GM12878 (cell line): ENCODE measurements around the gene AGPAT2. TPM values are rescaled to one million over a fixed set of nuclear protein-coding genes. Genes with fewer than 3 reads are reported as not detected.

Experiments
- ATAC-seq: fragments of 200-7000 bp; cut with Tn5 transposase; 3 replicates; pipeline ENCODE4 v1.9.1; 2020; ENCODE audit warnings: mild to moderate bottlenecking, moderate library complexity
- BruUV-seq: library from RNA; stranded (reverse); fragments of 400-500 nt; replicated peaks from 2 replicates; lab custom pipeline; 2021; lab: Mats Ljungman, UMichigan
- CTCF ChIA-PET: fragments of 300-600 bp; sonication (Branson Sonifier 250); formaldehyde crosslinking; extraction: SDS; loops from one replicate; lab custom pipeline; 2021; ENCODE audit warnings: inconsistent platforms; lab: Yijun Ruan, JAX
- POLR2A ChIA-PET: fragments of 350-600 bp; formaldehyde crosslinking; extraction: SDS; loops from one replicate; lab custom pipeline; 2021; ENCODE audit warnings: inconsistent platforms; lab: Charles Lee
- RAD21 ChIA-PET: fragments of 300-600 bp; sonication (Branson Sonifier 250); formaldehyde crosslinking; loops from one replicate; lab custom pipeline; 2023; ENCODE audit warnings: antibody characterized with exemption; ENCODE audit not compliant: unreplicated experiment; lab: Charles Lee
- SMC1A ChIA-PET: fragments of 300-600 bp; sonication (Branson Sonifier 250); formaldehyde crosslinking; loops from one replicate; lab custom pipeline; 2023; ENCODE audit not compliant: unreplicated experiment, uncharacterized antibody; lab: Charles Lee
- DNase-seq: peaks from one replicate; pipeline ENCODE4 v3.0.0-alpha.2; 2011; ENCODE audit warnings: low read depth, low spot score
- FAIRE-seq: peaks from 3 replicates; lab custom pipeline; 2011; peaks lifted over from hg19 to GRCh38; lab: Jason Lieb, UNC
- H2AFZ ChIP-seq: 2 replicates; pipeline ENCODE4 v1.6.0; 2011; ENCODE audit warnings: low read depth, low read length, control low read depth; ENCODE audit not compliant: control insufficient read depth
- H3K27ac ChIP-seq: 2 replicates; pipeline ENCODE4 v1.5.1; 2011; ENCODE audit warnings: control low read depth; ENCODE audit not compliant: control insufficient read depth, insufficient read depth
- H3K27me3 ChIP-seq, 2 experiments: replicated peaks in 1 of 2; 2 replicates each; pipeline versions ENCODE4 v1.6.0 to v1.6.1; 2011; ENCODE audit warnings: low read length in 1 of 2; ENCODE audit not compliant: control insufficient read depth in 2 of 2, insufficient read depth in 2 of 2
- H3K36me3 ChIP-seq, 2 experiments: 2 replicates each; pipeline ENCODE4 v1.5.1; 2011; ENCODE audit warnings: low read length in 1 of 2; ENCODE audit not compliant: control insufficient read depth in 2 of 2, insufficient read depth in 2 of 2
- H3K4me1 ChIP-seq: 2 replicates; pipeline ENCODE4 v1.6.1; 2011; ENCODE audit warnings: mild to moderate bottlenecking, low read length, moderate library complexity, mixed read lengths; ENCODE audit not compliant: control insufficient read depth, insufficient read depth
- H3K4me2 ChIP-seq: 2 replicates; pipeline ENCODE4 v1.6.0; 2011; ENCODE audit warnings: control low read depth; ENCODE audit not compliant: control insufficient read depth, insufficient read depth
- H3K4me3 ChIP-seq: fragments of 200-600 bp; sonication (generic); 2 replicates; pipeline ENCODE4 v1.5.1; 2016
- H3K79me2 ChIP-seq: 2 replicates; pipeline ENCODE4 v1.6.0; 2011; ENCODE audit warnings: low read length; ENCODE audit not compliant: control insufficient read depth, insufficient read depth
- H3K9ac ChIP-seq: 2 replicates; pipeline ENCODE4 v1.8.0; 2011; ENCODE audit warnings: low read length, control low read depth, mixed read lengths; ENCODE audit not compliant: control insufficient read depth, insufficient read depth
- H3K9me3 ChIP-seq: replicated peaks from 3 replicates; pipeline ENCODE4 v1.5.1; 2011; ENCODE audit warnings: mild to moderate bottlenecking, low read length; ENCODE audit not compliant: control insufficient read depth, insufficient read depth
- H4K20me1 ChIP-seq: 2 replicates; pipeline ENCODE4 v1.6.0; 2011; ENCODE audit not compliant: control insufficient read depth, insufficient read depth
- EGR1 ChIP-seq, 2 experiments: IDR thresholded peaks; 1 replicate in 1 of 2; 2 replicates in 1 of 2; pipeline ENCODE4 v1.6.1; 2011 to 2012; ENCODE audit warnings: low read depth in 2 of 2, low read length in 2 of 2, borderline replicate concordance in 1 of 2, mild to moderate bottlenecking in 1 of 2, moderate library complexity in 1 of 2
- HCFC1 ChIP-seq: fragments of 150-350 bp; IDR thresholded peaks from 2 replicates; pipeline ENCODE4 v1.6.1; 2014; ENCODE audit warnings: low read length
- HDAC2 ChIP-seq: fragments of 200-600 bp; sonication (generic); IDR thresholded peaks from 2 replicates; pipeline ENCODE4 v1.6.1; 2017
- NFYA ChIP-seq: IDR thresholded peaks from 2 replicates; pipeline ENCODE4 v1.6.1; 2011; ENCODE audit warnings: low read depth, mild to moderate bottlenecking, low read length, improper control_type of control experiment, borderline replicate concordance
- WGBS: methylation state at CpG from one replicate; pipeline ENCODE4 v1.1.6; 2016; ENCODE audit warnings: low lambda C conversion rate; ENCODE audit not compliant: insufficient replicate concordance, insufficient coverage; ENCODE audit errors: missing lambda C conversion rate; 5-methylcytosine and 5-hydroxymethylcytosine counted together
- in situ Hi-C: fragments of 300-500 bp; cut with MboI; formaldehyde crosslinking; loops from 9 replicates; pipeline ENCODE4 v1.14.3; 2018; ENCODE audit warnings: mixed read lengths
- intact Hi-C: fragments of 100-400 bp; cut with micrococcal nuclease; formaldehyde crosslinking; loops from one replicate; pipeline ENCODE4 v1.14.2; 2022; ENCODE audit not compliant: unreplicated experiment
- polyA plus RNA-seq, 11 experiments: library from polyadenylated mRNA; depleted of rRNA in 4 of 11; unstranded in 6 of 11; stranded (reverse) in 5 of 11; fragments of >200 nt; fragmentation: Nextera tagmentation in 4 of 11; fragmentation: Illumina TruSeq in 1 of 11; extraction: Ambion mirVana in 4 of 11; extraction: Trizol in 1 of 11; gene quantifications; 1 replicate in 1 of 11; 2 replicates in 10 of 11; pipeline versions ENCODE4 v1.2.1 to v1.2.3, GENCODE V29; 2011 to 2016; ENCODE audit warnings: inconsistent platforms in 2 of 11, missing spikeins in 2 of 11, low read depth in 1 of 11
- total RNA-seq, 4 experiments: library from RNA; depleted of rRNA in 3 of 4; stranded (reverse); fragments of >200 nt in 3 of 4; fragmentation: Illumina TruSeq in 1 of 4; extraction: Trizol in 1 of 4; gene quantifications; 2 replicates each; pipeline versions ENCODE4 v1.2.1 to v1.2.3, GENCODE V29; 2013 to 2021
- TF ChIP-seq, protein P1 (sequence below): fragments of 450-650 bp; IDR thresholded peaks from 2 replicates; pipeline ENCODE4 v1.6.1; 2017; ENCODE audit warnings: mild to moderate bottlenecking, low read depth, inconsistent platforms; ENCODE audit not compliant: poor library complexity, severe bottlenecking
- TF ChIP-seq, protein P2 (sequence below): fragments of 450-650 bp; IDR thresholded peaks from 2 replicates; pipeline ENCODE4 v1.6.1; 2017; ENCODE audit warnings: low read depth, mild to moderate bottlenecking, moderate library complexity
- TF ChIP-seq, protein P3 (sequence below): IDR thresholded peaks from 2 replicates; pipeline ENCODE4 v1.6.1; 2011; ENCODE audit warnings: borderline replicate concordance, low read depth, mild to moderate bottlenecking, moderate library complexity, mixed read lengths, low read length; ENCODE audit not compliant: insufficient read depth; ENCODE audit errors: extremely low read length
- TF ChIP-seq, protein P4 (sequence below): IDR thresholded peaks from 2 replicates; pipeline ENCODE4 v1.6.1; 2012; ENCODE audit warnings: mild to moderate bottlenecking, low read depth, low read length

The AGPAT2 gene
- total and polyA plus RNA-seq, 10 of the 15 experiments (the other 5 are each of a cell fraction or from before 2014, with no cell fraction given): 0.10 to 28.5 (median 18.2) TPM

DNA sequence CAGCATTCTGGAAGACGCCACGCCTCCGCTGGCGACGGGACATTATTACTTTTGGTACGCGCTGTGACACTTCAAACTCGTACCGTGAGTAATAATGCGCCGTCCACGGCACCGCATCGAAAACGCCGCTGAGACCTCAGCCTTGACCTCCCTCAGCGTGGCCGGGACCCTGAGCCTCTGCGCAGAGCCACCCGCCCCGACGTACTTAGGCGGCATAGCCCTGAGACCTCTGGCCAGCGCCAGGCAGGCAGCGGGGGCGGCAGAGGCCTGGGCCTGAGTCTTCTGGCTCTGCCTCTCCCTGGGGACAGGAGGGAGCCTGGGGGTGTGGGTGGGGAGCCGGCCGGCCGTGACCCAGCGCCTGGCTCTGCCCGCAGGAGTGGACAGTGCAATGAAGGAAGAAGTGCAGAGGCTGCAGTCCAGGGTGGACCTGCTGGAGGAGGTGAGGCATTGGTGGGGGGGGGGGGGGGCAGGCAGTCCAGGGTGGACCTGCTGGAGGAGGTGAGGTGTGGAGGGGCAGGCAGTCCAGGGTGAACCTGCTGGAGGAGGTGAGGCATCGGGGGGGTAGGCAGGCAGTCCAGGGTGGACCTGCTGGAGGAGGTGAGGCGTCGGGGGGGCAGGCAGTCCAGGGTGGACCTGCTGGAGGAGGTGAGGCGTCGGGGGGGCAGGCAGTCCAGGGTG is 16.5 kb downstream of the AGPAT2 start:
- peaks cover 0 to 2% of the 10 kb centered on the region in 2 experiments; a peak in 2 of 4 replicates for H3K27me3 ChIP-seq
- no peak for FAIRE-seq
- no TSS peak for BruUV-seq
- DNase-seq: no peak
- CTCF ChIA-PET: interaction anchor here (0.9 to 2.6 kb wide), 9 partner anchors 13 to 185 kb away, joined by 3 to 13 read pairs (median 8); no protein-coding TSS in a partner anchor
- in situ Hi-C loops (no loop called here), intact Hi-C loops (no loop called here)
- WGBS: 15% methylated on average over 35 of the region's 36 CpGs
- ATAC-seq: no peak
- H3K4me3 ChIP-seq: no peak overlapping the region
- no peak overlapping the region for H3K27ac ChIP-seq
- POLR2A ChIA-PET: no interaction called here
- H4K20me1 ChIP-seq: no peaks in the 10 kb centered on the region
- H3K9ac ChIP-seq: no peak overlapping the region
- H3K79me2 ChIP-seq: no peaks in the 10 kb centered on the region
- H3K9me3 ChIP-seq: no peaks in the 10 kb centered on the region
- RAD21 ChIA-PET: interaction anchor here (0.6 kb wide), 1 partner anchor 25 kb away, joined by 4 read pairs; no protein-coding TSS in a partner anchor
- H2AFZ ChIP-seq: no peak overlapping the region
- TF ChIP-seq, protein P1, sequence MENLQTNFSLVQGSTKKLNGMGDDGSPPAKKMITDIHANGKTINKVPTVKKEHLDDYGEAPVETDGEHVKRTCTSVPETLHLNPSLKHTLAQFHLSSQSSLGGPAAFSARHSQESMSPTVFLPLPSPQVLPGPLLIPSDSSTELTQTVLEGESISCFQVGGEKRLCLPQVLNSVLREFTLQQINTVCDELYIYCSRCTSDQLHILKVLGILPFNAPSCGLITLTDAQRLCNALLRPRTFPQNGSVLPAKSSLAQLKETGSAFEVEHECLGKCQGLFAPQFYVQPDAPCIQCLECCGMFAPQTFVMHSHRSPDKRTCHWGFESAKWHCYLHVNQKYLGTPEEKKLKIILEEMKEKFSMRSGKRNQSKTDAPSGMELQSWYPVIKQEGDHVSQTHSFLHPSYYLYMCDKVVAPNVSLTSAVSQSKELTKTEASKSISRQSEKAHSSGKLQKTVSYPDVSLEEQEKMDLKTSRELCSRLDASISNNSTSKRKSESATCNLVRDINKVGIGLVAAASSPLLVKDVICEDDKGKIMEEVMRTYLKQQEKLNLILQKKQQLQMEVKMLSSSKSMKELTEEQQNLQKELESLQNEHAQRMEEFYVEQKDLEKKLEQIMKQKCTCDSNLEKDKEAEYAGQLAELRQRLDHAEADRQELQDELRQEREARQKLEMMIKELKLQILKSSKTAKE: no peak
- TF ChIP-seq, protein P2, sequence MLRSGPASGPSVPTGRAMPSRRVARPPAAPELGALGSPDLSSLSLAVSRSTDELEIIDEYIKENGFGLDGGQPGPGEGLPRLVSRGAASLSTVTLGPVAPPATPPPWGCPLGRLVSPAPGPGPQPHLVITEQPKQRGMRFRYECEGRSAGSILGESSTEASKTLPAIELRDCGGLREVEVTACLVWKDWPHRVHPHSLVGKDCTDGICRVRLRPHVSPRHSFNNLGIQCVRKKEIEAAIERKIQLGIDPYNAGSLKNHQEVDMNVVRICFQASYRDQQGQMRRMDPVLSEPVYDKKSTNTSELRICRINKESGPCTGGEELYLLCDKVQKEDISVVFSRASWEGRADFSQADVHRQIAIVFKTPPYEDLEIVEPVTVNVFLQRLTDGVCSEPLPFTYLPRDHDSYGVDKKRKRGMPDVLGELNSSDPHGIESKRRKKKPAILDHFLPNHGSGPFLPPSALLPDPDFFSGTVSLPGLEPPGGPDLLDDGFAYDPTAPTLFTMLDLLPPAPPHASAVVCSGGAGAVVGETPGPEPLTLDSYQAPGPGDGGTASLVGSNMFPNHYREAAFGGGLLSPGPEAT: no peak
- TF ChIP-seq, protein P3, sequence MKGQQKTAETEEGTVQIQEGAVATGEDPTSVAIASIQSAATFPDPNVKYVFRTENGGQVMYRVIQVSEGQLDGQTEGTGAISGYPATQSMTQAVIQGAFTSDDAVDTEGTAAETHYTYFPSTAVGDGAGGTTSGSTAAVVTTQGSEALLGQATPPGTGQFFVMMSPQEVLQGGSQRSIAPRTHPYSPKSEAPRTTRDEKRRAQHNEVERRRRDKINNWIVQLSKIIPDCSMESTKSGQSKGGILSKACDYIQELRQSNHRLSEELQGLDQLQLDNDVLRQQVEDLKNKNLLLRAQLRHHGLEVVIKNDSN: no peak
- TF ChIP-seq NFYA (no peak), HDAC2 (no peak), EGR1 (IDR thresholded peaks at IDR 0.05; ENCODE audit: borderline replicate concordance in 1 of 2, low read depth in 2 of 2, low read length in 2 of 2) (no peak), HCFC1 (no peak)
- TF ChIP-seq, protein P4, sequence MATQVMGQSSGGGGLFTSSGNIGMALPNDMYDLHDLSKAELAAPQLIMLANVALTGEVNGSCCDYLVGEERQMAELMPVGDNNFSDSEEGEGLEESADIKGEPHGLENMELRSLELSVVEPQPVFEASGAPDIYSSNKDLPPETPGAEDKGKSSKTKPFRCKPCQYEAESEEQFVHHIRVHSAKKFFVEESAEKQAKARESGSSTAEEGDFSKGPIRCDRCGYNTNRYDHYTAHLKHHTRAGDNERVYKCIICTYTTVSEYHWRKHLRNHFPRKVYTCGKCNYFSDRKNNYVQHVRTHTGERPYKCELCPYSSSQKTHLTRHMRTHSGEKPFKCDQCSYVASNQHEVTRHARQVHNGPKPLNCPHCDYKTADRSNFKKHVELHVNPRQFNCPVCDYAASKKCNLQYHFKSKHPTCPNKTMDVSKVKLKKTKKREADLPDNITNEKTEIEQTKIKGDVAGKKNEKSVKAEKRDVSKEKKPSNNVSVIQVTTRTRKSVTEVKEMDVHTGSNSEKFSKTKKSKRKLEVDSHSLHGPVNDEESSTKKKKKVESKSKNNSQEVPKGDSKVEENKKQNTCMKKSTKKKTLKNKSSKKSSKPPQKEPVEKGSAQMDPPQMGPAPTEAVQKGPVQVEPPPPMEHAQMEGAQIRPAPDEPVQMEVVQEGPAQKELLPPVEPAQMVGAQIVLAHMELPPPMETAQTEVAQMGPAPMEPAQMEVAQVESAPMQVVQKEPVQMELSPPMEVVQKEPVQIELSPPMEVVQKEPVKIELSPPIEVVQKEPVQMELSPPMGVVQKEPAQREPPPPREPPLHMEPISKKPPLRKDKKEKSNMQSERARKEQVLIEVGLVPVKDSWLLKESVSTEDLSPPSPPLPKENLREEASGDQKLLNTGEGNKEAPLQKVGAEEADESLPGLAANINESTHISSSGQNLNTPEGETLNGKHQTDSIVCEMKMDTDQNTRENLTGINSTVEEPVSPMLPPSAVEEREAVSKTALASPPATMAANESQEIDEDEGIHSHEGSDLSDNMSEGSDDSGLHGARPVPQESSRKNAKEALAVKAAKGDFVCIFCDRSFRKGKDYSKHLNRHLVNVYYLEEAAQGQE: no peak
- no peaks in the 10 kb centered on the region; a peak in 1 of 4 replicates for H3K36me3 ChIP-seq
- SMC1A ChIA-PET: no interaction called here
- H3K4me1 ChIP-seq: no peaks in the 10 kb centered on the region
- H3K4me2 ChIP-seq: no peak overlapping the region
